GM11168 (cell line): ENCODE data around the gene TAF3.

Source experiments
- in situ Hi-C: fragments of 300-500 bp; cut with MboI; formaldehyde crosslinking; loops from one replicate; pipeline ENCODE4 v1.12.0; 2022; ENCODE audit warnings: low sequenced_read_pairs; ENCODE audit not compliant: unreplicated experiment

Gene TAF3

GRCh38 chr10:8053446-8054243, 235.3 kb downstream of the TAF3 start:
- in situ Hi-C loops = no loop called here

DNA sequence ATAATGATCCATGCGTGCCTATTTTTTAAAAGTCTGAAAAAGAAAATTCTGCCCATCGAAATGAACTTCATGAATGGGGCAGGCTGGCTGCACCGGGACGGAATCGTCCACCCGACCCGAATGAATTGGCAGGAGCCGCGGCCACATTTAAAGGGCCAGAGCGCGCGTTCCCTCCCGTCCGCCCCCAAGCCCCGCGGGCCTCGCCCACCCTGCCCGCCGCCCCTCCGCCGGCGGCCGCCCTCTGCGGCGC, 235.9 kb downstream of the TAF3 start:
- in situ Hi-C loops = no loop called here

DNA sequence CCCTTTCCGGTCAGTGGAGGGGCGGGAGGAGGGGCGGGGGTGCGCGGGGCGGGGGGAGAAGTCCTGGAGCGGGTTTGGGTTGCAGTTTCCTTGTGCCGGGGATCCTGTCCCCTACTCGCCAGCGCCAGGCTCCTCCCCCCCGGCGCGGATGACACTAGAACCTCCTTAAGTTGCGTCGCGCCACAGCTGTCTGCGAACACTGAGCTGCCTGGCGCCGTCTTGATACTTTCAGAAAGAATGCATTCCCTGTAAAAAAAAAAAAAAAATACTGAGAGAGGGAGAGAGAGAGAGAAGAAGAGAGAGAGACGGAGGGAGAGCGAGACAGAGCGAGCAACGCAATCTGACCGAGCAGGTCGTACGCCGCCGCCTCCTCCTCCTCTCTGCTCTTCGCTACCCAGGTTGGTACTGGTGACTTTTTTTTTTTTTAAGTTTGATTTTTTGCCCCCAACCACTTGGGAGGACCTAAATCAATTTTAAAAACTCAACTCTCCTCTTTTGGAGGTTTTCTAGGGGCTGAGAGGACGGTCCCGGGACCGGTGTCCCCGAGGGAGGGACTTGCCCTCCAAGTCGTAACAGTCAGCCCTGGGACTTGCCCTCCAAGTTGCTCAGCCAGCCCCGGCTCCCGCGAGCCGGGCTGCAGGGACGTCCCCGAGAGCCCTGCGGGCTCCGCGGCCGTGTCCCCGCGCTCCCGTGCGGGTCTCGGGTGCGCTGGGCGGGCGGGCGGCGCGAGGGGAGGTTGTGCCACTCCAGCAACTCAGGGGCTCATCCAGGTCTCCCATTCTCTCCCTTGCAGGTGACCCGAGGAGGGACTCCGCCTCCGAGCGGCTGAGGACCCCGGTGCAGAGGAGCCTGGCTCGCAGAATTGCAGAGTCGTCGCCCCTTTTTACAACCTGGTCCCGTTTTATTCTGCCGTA, 236.4 kb downstream of the TAF3 start, which contains the start of gene GATA3:
GATA3 (plus strand) TSS at position 195 of the 914 bp plus-strand sequence. CDS start 968 bp downstream, outside the sequence.
- in situ Hi-C loops = no loop called here

DNA sequence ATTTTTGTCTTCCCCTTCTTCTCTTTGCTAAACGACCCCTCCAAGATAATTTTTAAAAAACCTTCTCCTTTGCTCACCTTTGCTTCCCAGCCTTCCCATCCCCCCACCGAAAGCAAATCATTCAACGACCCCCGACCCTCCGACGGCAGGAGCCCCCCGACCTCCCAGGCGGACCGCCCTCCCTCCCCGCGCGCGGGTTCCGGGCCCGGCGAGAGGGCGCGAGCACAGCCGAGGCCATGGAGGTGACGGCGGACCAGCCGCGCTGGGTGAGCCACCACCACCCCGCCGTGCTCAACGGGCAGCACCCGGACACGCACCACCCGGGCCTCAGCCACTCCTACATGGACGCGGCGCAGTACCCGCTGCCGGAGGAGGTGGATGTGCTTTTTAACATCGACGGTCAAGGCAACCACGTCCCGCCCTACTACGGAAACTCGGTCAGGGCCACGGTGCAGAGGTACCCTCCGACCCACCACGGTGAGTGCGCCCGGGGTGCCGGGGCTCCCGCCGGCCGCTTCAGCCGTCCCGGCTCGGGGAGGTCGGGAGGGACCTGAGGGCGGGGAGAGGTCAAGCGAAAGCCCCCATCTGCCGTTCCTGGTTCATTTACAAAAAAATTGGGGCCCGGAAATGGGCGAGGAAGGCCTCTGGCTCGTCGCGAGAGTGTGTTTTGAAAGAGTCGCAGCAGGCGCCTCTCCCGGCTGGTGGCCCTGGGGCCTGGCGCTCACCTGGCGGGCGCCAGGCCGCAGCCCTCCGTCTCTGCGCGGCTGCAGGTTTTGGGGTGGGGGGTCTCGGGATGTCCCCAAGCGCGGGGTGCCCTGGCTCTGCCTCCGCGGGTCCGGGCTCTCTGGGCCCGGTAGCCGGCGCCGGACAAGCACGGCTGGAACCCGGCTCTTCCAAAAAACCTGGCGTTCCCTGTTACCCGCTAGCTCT, 237.4 kb downstream of the TAF3 start:
- in situ Hi-C loops = no loop called here

GRCh38 chr10:8056378-8056777, 238.1 kb downstream of the TAF3 start:
- in situ Hi-C loops = no loop called here

DNA sequence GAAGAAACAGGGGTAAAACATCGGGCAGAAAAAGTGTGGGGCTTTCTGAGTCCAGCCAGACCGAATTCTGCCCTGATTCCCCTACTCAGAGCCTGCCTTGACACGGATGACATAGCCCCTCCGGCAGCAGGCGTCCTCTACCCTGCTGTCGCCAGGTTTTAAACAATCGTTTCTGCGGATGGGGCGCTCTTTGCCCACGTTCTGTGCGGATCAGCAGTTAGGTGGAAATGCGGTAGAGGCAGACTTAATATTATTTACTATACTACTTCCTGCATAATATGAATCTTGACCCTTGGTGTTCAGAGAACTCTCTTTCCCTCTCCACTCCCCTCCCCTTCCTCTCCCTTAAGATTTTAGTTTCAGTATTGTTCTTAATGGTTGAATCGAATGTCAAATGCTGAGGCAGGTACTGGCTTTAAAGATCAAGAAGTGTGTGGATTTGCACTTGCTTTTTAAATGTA, 238.6 kb downstream of the TAF3 start:
- in situ Hi-C loops = no loop called here

DNA sequence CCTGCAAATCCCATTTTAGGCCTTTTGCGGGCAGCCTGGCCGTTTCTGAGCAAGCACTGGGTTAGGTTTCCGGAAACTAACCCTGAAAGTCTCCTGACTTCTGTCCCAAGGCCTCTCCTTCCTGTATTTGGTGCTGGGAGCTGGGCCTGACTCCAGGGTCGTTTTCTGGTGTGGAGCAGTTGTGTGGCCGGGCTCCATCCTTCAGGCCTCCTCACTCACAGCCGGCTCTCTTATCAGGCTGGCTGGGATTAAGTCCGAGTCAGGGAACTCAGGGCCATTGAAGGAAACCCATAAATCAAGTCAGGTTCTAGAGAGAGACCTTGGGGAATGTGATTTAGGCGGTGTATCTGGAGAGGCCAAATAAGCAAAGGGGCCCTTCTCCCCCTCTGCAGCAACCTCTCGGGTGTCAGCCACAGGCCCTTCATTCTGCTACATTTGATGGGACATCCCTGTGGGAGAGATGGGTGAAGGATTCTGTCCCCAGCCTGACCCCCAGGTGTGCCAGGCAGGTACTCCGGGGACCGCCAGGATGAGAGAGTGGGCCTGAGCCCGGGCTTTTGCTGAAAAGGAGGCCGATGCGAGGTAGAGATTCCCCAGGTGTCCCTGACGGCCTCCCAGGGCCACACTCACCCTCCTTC, 239.4 kb downstream of the TAF3 start:
- in situ Hi-C loops = no loop called here

DNA sequence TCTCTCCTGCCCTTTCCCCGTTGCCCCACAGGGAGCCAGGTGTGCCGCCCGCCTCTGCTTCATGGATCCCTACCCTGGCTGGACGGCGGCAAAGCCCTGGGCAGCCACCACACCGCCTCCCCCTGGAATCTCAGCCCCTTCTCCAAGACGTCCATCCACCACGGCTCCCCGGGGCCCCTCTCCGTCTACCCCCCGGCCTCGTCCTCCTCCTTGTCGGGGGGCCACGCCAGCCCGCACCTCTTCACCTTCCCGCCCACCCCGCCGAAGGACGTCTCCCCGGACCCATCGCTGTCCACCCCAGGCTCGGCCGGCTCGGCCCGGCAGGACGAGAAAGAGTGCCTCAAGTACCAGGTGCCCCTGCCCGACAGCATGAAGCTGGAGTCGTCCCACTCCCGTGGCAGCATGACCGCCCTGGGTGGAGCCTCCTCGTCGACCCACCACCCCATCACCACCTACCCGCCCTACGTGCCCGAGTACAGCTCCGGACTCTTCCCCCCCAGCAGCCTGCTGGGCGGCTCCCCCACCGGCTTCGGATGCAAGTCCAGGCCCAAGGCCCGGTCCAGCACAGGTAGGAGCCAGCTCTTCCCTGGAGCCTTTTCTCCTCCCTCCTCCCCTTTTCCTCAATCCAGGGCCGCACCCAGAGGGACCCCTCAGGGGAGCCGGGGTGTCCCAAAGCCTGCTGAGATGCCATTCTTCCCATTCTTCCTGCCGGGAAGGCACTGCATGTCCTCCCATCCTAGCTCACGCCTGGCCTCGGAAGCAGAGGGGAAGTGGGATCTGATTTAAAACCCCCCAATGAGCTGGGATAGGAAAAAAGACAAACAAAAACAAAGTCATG, 240.2 kb downstream of the TAF3 start:
- in situ Hi-C loops = no loop called here

- in situ Hi-C loops = no loop called here
These were observed 241.1 kb downstream of the TAF3 start for GRCh38 chr10:8059191-8059936.

- in situ Hi-C loops = no loop called here
These were observed 241.9 kb downstream of the TAF3 start for GRCh38 chr10:8060010-8060703.

DNA sequence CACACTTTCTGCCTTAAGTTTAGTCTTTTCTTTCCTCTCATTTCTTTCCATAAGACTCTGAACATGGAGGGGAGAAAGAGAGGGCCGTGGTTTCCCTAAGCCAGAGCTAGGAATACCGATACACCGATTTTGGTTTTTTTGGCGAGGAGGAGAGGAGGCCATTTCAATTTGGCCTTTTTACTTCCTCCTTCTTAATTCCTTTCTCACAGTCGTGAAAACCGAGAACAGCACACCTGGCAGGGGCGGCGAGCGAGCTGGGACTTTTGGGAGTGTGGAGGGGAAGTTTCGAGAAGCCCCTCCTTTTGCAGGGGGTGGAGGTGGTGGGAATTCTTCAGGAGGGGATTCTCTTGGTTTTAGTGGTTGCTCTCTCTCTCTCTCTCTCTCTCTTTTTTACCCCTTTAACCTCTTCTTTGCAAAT, 242.4 kb downstream of the TAF3 start:
- in situ Hi-C loops = no loop called here

- in situ Hi-C loops = no loop called here
These were observed 243.2 kb downstream of the TAF3 start for GRCh38 chr10:8061274-8062211.

- in situ Hi-C loops = no loop called here
These were observed 245.0 kb downstream of the TAF3 start for GRCh38 chr10:8063128-8063908.

DNA sequence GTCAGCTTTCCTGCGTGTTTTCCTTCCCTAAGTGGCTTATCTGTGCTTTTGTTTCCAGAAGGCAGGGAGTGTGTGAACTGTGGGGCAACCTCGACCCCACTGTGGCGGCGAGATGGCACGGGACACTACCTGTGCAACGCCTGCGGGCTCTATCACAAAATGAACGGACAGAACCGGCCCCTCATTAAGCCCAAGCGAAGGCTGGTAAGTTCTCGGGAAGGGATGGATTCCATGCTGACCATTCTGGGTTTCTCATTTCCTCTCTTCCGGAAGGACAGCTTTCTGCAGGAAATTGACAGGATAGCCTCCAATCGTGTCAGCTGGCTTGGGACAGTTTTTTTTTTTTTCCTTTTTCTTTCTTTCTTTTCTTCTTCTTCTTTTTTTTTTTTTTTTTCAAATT, 245.6 kb downstream of the TAF3 start:
- in situ Hi-C loops = no loop called here

DNA sequence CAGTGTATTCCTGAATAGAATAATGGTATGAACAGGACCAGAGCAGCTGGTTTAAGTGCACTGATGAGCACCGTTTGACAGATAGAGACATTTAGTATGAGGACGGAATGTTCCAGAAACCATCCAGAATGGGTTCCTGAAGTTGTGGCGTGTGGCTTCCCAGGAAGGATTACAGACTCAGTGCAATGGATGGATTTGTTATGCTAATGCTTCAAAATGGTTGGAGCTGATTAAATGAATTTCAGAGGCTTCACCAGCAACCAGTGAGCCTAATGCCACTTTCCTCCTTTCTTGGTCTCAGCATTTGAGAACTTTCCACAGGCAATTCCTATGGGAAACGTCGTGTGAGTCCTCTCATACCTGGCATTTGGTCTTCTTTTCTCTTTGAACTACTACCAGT, 246.1 kb downstream of the TAF3 start:
- in situ Hi-C loops = no loop called here

- in situ Hi-C loops = no loop called here
These were observed 247.3 kb downstream of the TAF3 start for GRCh38 chr10:8065651-8066050.
